A673 (cell line): ENCODE measurements around the gene CCT6A.
"Not testable (repeated sequence)": the region's sequence is repeated elsewhere in the genome, so short reads cannot be mapped to it uniquely, and the experiment has no call there.

Experiments
- EZH2 ChIP-seq: fragments of 200-600 bp; sonication (generic); IDR thresholded peaks from 2 replicates; pipeline ENCODE4 v1.6.1; 2017; ENCODE audit warnings: borderline replicate concordance, low read depth, mild to moderate bottlenecking, mixed read lengths, antibody characterized with exemption, low read length; ENCODE audit not compliant: poor library complexity, severe bottlenecking
- TF ChIP-seq, protein P1 (sequence below): fragments of 300-800, 200-600 bp; sonication (generic); conservative IDR thresholded peaks from 2 replicates; pipeline ENCODE4 v1.5.1; 2017; ENCODE audit warnings: low read depth, mild to moderate bottlenecking, antibody characterized with exemption, low read length, moderate library complexity, mixed read lengths

- TF ChIP-seq, protein P1, sequence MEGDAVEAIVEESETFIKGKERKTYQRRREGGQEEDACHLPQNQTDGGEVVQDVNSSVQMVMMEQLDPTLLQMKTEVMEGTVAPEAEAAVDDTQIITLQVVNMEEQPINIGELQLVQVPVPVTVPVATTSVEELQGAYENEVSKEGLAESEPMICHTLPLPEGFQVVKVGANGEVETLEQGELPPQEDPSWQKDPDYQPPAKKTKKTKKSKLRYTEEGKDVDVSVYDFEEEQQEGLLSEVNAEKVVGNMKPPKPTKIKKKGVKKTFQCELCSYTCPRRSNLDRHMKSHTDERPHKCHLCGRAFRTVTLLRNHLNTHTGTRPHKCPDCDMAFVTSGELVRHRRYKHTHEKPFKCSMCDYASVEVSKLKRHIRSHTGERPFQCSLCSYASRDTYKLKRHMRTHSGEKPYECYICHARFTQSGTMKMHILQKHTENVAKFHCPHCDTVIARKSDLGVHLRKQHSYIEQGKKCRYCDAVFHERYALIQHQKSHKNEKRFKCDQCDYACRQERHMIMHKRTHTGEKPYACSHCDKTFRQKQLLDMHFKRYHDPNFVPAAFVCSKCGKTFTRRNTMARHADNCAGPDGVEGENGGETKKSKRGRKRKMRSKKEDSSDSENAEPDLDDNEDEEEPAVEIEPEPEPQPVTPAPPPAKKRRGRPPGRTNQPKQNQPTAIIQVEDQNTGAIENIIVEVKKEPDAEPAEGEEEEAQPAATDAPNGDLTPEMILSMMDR = not testable (repeated sequence)
- not testable (repeated sequence) for TF ChIP-seq EZH2
These were observed 2.8 kb upstream of the CCT6A start for GRCh38 chr7:56048763-56049162.
